ENCODE results near the gene KRT36. TPM values are rescaled to one million over a fixed set of nuclear protein-coding genes. Genes with fewer than 3 reads are reported as not detected.
A peak's percentile ranks its signal among the peaks of the same experiment; 100 is the strongest.

The KRT36 gene
- polyA plus RNA-seq, 3 donors: 0.24 to 0.87 (median 0.25) TPM

DNA sequence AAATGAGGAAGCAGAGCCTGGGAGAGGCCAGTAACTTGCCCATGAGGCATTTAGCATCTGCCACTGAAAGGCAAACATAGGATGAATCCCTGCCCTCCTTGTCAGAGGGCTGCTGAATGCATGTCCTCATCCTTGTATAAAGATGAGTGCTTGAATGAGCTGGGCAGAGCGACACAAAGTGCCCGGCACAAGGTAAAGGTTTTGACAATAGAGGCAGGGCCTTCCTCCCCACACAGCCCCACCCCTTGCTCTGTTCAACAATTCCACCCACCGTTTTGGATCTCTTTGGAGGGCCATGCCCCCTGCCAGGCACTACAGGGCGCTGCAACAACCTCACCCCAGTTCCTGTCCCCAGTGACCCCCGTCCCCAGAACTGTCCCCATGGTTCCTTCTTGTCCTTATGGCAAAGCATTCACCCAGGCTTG, 39.8 kb upstream of the KRT36 start:
- H3K27ac ChIP-seq (ENCODE audit: low read depth in 1 of 2, low read length in 2 of 2): no peak overlapping the region
- peaks cover 6 to 10% of the 10 kb centered on the region in 2 donors for H3K4me1 ChIP-seq (ENCODE audit: control insufficient read depth in 1 of 2, insufficient read depth in 2 of 2, low read length in 2 of 2)
- Mint-ChIP-seq H3K4me3 (peak overlapping the region in 1 of 2 donors; percentile 82), H3K9me3 (peaks cover 0 to 15% (median 7%) of the 10 kb centered on the region in 7 donors), H3K4me1 (peaks cover 15% of the 10 kb centered on the region), H3K27me3 (ENCODE audit: low read depth in 3 of 3) (peaks cover 56 to 86% (median 74%) of the 10 kb centered on the region in 3 donors), H3K27ac (peak overlapping the region in 2 of 7 donors; percentile 18 to 24), H3K36me3 (peaks cover 2 to 3% of the 10 kb centered on the region in 2 donors)
- no peaks in the 10 kb centered on the region for H4K20me1 ChIP-seq (ENCODE audit: insufficient read depth, low read length)
- WGBS (ENCODE audit: insufficient coverage): 78% methylated on average over 4 of the region's 5 CpGs
- no peak overlapping the region for H3K4me2 ChIP-seq (replicated peaks; ENCODE audit: extremely low read depth, low read length, poor library complexity, severe bottlenecking)
- intact Hi-C loops (cut with micrococcal nuclease): no loop called here
- peak in 1 of 3 donors; percentile 5 for DNase-seq
- H3K9me3 ChIP-seq (replicated peaks in 1 of 2; ENCODE audit: control insufficient read depth in 1 of 2, insufficient read depth in 1 of 2, low read length in 2 of 2): peaks cover 0 to 21% of the 10 kb centered on the region in 2 donors
- peaks cover 39 to 73% of the 10 kb centered on the region in 2 donors for H3K27me3 ChIP-seq (ENCODE audit: control insufficient read depth in 2 of 2, insufficient read depth in 2 of 2, low read length in 2 of 2)
- TF ChIP-seq, protein P1, sequence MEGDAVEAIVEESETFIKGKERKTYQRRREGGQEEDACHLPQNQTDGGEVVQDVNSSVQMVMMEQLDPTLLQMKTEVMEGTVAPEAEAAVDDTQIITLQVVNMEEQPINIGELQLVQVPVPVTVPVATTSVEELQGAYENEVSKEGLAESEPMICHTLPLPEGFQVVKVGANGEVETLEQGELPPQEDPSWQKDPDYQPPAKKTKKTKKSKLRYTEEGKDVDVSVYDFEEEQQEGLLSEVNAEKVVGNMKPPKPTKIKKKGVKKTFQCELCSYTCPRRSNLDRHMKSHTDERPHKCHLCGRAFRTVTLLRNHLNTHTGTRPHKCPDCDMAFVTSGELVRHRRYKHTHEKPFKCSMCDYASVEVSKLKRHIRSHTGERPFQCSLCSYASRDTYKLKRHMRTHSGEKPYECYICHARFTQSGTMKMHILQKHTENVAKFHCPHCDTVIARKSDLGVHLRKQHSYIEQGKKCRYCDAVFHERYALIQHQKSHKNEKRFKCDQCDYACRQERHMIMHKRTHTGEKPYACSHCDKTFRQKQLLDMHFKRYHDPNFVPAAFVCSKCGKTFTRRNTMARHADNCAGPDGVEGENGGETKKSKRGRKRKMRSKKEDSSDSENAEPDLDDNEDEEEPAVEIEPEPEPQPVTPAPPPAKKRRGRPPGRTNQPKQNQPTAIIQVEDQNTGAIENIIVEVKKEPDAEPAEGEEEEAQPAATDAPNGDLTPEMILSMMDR (IDR thresholded peaks at IDR 0.05): no peak
- H3K4me3 ChIP-seq (replicated peaks in 1 of 3; ENCODE audit: low read depth in 2 of 3, low read length in 3 of 3): no peak overlapping the region
- H3K36me3 ChIP-seq (replicated peaks in 1 of 2; ENCODE audit: control insufficient read depth in 1 of 2, insufficient read depth in 2 of 2, low read length in 2 of 2): no peaks in the 10 kb centered on the region
- no peaks in the 10 kb centered on the region for H3K79me2 ChIP-seq (ENCODE audit: insufficient read depth, low read length)
- H3K9ac ChIP-seq (ENCODE audit: insufficient read depth, low read length, poor library complexity, severe bottlenecking): no peak overlapping the region
- H2AFZ ChIP-seq (ENCODE audit: insufficient read depth, low read depth, low read length, poor library complexity, severe bottlenecking): no peak overlapping the region

DNA sequence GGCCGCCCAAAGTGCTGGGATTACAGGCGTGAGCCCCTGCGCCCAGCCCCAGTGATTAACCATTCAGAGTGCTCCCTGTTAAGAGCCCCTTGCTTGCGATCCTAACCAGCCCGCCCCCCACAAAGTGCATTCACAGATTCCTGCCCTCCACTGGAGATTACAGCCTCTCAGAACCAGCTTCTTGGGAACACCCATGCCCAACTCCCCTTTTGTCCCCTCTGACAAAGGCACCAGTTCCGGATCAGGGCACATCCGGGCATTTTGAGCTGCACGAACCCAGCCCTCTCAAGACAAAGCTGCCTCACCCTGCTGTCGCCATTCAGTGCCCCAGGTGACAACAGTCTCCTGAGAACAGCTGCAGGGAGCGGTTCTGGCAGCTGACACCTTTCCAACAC, 39.2 kb upstream of the KRT36 start:
- H3K27ac ChIP-seq (ENCODE audit: low read depth in 1 of 2, low read length in 2 of 2): no peak overlapping the region
- peaks cover 39 to 74% of the 10 kb centered on the region in 2 donors for H3K27me3 ChIP-seq (ENCODE audit: control insufficient read depth in 2 of 2, insufficient read depth in 2 of 2, low read length in 2 of 2)
- Mint-ChIP-seq H3K27me3 (ENCODE audit: low read depth in 3 of 3) (peaks cover 58 to 86% (median 72%) of the 10 kb centered on the region in 3 donors), H3K27ac (peak overlapping the region in 2 of 7 donors; percentile 42 to 60), H3K4me1 (peaks cover 15% of the 10 kb centered on the region), H3K4me3 (peak overlapping the region in 1 of 2 donors; percentile 82), H3K36me3 (peaks cover 2 to 3% of the 10 kb centered on the region in 2 donors), H3K9me3 (peaks cover 0 to 15% (median 7%) of the 10 kb centered on the region in 7 donors)
- no peak for DNase-seq
- H2AFZ ChIP-seq (ENCODE audit: insufficient read depth, low read depth, low read length, poor library complexity, severe bottlenecking): no peak overlapping the region
- H3K4me1 ChIP-seq (ENCODE audit: control insufficient read depth in 1 of 2, insufficient read depth in 2 of 2, low read length in 2 of 2): peaks cover 6 to 10% of the 10 kb centered on the region in 2 donors
- H3K36me3 ChIP-seq (replicated peaks in 1 of 2; ENCODE audit: control insufficient read depth in 1 of 2, insufficient read depth in 2 of 2, low read length in 2 of 2): no peaks in the 10 kb centered on the region
- intact Hi-C loops (cut with micrococcal nuclease): no loop called here
- WGBS (ENCODE audit: insufficient coverage): 50% methylated on average over 10 of the region's 10 CpGs
- H3K9ac ChIP-seq (ENCODE audit: insufficient read depth, low read length, poor library complexity, severe bottlenecking): no peak overlapping the region
- H3K4me3 ChIP-seq (replicated peaks in 1 of 3; ENCODE audit: low read depth in 2 of 3, low read length in 3 of 3): no peak overlapping the region
- H3K79me2 ChIP-seq (ENCODE audit: insufficient read depth, low read length): no peaks in the 10 kb centered on the region
- H3K4me2 ChIP-seq (replicated peaks; ENCODE audit: extremely low read depth, low read length, poor library complexity, severe bottlenecking): no peak overlapping the region
- peaks cover 0 to 21% of the 10 kb centered on the region in 2 donors for H3K9me3 ChIP-seq (replicated peaks in 1 of 2; ENCODE audit: control insufficient read depth in 1 of 2, insufficient read depth in 1 of 2, low read length in 2 of 2)
- no peaks in the 10 kb centered on the region for H4K20me1 ChIP-seq (ENCODE audit: insufficient read depth, low read length)
- TF ChIP-seq, protein P1 (IDR thresholded peaks at IDR 0.05): no peak

All from CD14-positive monocyte (primary cell).